Neural progenitor cell (in vitro differentiated cells): ENCODE measurements around the gene ANO10.

Experiments used
- CTCF ChIP-seq: fragments of 200-600 bp; sonication (generic); IDR thresholded peaks from 2 replicates; pipeline ENCODE4 v1.5.1; 2017; ENCODE audit warnings: antibody characterized with exemption, mild to moderate bottlenecking
- EZH2phosphoT487 ChIP-seq: fragments of 200-600 bp; sonication (generic); IDR thresholded peaks from 2 replicates; pipeline ENCODE4 v1.6.1; 2017; ENCODE audit warnings: antibody characterized with exemption

- TF ChIP-seq CTCF (no peak), EZH2phosphoT487 (no peak)
Observed at GRCh38 chr3:43372809-43373559, 248.8 kb downstream of the ANO10 start.
